IMR-90 (cell line): ENCODE data around the gene CDC42EP4.

Experiments used
- CHD1 ChIP-seq: IDR thresholded peaks from 2 replicates; pipeline ENCODE4 v1.6.1; 2012; ENCODE audit warnings: low read depth, low read length, improper control_type of control experiment
- MAZ ChIP-seq: IDR thresholded peaks from 2 replicates; pipeline ENCODE4 v1.6.1; 2012; ENCODE audit warnings: low read depth, mild to moderate bottlenecking, low read length, improper control_type of control experiment, moderate library complexity, borderline replicate concordance
- POLR2A ChIP-seq: IDR thresholded peaks from 2 replicates; pipeline ENCODE4 v1.6.1; 2012; ENCODE audit warnings: mild to moderate bottlenecking, low read depth, low read length
- RAD21 ChIP-seq: IDR thresholded peaks from 2 replicates; pipeline ENCODE4 v1.6.1; 2012; ENCODE audit warnings: low read length, improper control_type of control experiment
- SMC3 ChIP-seq: fragments of 150-350 bp; IDR thresholded peaks from 2 replicates; pipeline ENCODE4 v1.6.1; 2016; ENCODE audit warnings: low read depth, mild to moderate bottlenecking, antibody characterized with exemption, low read length, moderate library complexity
- TF ChIP-seq, protein P1 (sequence below): conservative IDR thresholded peaks from 2 replicates; pipeline ENCODE4 v1.5.1; 2012; ENCODE audit warnings: mild to moderate bottlenecking, low read depth, low read length, improper control_type of control experiment
- TF ChIP-seq, protein P2 (sequence below): fragments of 150-350 bp; IDR thresholded peaks from 2 replicates; pipeline ENCODE4 v1.6.1; 2017; ENCODE audit warnings: mild to moderate bottlenecking, antibody characterized with exemption, low read length, low read depth

DNA sequence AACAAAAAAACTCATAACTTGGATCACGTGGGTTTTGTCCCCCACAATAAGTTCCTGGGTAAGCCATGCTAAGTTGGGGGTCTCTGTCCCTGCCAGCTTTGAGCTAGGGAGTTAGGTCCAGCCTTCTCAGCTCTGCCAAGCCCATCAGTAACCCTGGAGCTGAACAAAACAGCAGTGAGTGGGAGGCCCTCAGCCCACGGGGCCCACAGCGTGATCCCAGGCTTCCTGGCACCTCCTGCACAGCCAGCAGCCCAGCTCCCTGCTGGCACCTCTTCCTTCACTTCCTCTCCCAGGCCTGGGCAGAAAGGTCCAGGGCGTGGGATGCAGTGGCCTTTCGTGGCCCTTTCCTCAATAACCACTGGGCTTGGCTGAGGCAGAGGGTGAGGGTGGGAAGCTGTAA is 35.5 kb upstream of the CDC42EP4 start:
- TF ChIP-seq, protein P1, sequence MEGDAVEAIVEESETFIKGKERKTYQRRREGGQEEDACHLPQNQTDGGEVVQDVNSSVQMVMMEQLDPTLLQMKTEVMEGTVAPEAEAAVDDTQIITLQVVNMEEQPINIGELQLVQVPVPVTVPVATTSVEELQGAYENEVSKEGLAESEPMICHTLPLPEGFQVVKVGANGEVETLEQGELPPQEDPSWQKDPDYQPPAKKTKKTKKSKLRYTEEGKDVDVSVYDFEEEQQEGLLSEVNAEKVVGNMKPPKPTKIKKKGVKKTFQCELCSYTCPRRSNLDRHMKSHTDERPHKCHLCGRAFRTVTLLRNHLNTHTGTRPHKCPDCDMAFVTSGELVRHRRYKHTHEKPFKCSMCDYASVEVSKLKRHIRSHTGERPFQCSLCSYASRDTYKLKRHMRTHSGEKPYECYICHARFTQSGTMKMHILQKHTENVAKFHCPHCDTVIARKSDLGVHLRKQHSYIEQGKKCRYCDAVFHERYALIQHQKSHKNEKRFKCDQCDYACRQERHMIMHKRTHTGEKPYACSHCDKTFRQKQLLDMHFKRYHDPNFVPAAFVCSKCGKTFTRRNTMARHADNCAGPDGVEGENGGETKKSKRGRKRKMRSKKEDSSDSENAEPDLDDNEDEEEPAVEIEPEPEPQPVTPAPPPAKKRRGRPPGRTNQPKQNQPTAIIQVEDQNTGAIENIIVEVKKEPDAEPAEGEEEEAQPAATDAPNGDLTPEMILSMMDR = no peak
- no peak for TF ChIP-seq CHD1
- TF ChIP-seq SMC3 = no peak
- no peak for TF ChIP-seq POLR2A
- TF ChIP-seq, protein P2, sequence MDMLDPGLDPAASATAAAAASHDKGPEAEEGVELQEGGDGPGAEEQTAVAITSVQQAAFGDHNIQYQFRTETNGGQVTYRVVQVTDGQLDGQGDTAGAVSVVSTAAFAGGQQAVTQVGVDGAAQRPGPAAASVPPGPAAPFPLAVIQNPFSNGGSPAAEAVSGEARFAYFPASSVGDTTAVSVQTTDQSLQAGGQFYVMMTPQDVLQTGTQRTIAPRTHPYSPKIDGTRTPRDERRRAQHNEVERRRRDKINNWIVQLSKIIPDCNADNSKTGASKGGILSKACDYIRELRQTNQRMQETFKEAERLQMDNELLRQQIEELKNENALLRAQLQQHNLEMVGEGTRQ = no peak
- TF ChIP-seq RAD21 = no peak
- no peak for TF ChIP-seq MAZ
